Skeletal muscle satellite cell (primary cell): Measurements from ENCODE around the gene NUP43.

Source experiments
- H3K27me3 ChIP-seq: 2 replicates; pipeline ENCODE4 v1.7.0; 2013; ENCODE audit warnings: low read length; ENCODE audit not compliant: control insufficient read depth, insufficient read depth
- H3K36me3 ChIP-seq: 2 replicates; pipeline ENCODE4 v1.7.0; 2013; ENCODE audit warnings: mild to moderate bottlenecking, control low read depth, low read length; ENCODE audit not compliant: insufficient read depth
- H3K4me1 ChIP-seq: 2 replicates; pipeline ENCODE4 v1.7.0; 2013; ENCODE audit warnings: low read length; ENCODE audit not compliant: control insufficient read depth, insufficient read depth
- H3K4me2 ChIP-seq: 2 replicates; pipeline ENCODE4 v1.7.0; 2013; ENCODE audit warnings: mild to moderate bottlenecking, low read length
- H3K4me3 ChIP-seq: 2 replicates; pipeline ENCODE4 v1.7.0; 2013; ENCODE audit warnings: low read length
- H3K9ac ChIP-seq: 2 replicates; pipeline ENCODE4 v1.7.0; 2013; ENCODE audit warnings: mild to moderate bottlenecking, low read depth, low read length, moderate library complexity
- H3K9me3 ChIP-seq: replicated peaks from 2 replicates; pipeline ENCODE4 v1.7.0; 2013; ENCODE audit warnings: mild to moderate bottlenecking, control low read depth, low read length

Gene NUP43

DNA sequence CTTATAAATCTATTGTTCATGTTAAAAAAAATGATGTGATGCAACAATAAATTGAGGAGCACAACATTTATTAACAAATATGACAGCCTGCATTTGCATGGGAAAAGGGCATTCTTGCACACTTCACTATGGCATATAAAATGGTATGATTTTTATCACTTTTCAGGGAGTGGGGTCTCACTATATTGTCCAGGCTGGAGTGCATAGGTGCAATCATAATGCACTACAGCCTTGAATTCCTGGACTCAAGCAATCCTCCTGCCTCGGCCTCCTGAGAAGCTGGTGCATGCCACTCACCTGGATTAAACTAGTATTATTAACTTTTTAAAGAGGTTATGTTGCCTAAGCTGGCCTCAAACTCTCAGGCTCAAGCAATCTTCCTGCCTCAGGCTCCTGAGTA, 11.4 kb downstream of the NUP43 start:
- H3K9me3 ChIP-seq, result no peaks in the 10 kb centered on the region
- H3K4me1 ChIP-seq, result no peaks in the 10 kb centered on the region
- no peak overlapping the region for H3K4me3 ChIP-seq
- H3K36me3 ChIP-seq, result peaks cover 39% of the 10 kb centered on the region
- no peaks in the 10 kb centered on the region for H3K27me3 ChIP-seq
- H3K4me2 ChIP-seq, result no peak overlapping the region
- no peak overlapping the region for H3K9ac ChIP-seq

DNA sequence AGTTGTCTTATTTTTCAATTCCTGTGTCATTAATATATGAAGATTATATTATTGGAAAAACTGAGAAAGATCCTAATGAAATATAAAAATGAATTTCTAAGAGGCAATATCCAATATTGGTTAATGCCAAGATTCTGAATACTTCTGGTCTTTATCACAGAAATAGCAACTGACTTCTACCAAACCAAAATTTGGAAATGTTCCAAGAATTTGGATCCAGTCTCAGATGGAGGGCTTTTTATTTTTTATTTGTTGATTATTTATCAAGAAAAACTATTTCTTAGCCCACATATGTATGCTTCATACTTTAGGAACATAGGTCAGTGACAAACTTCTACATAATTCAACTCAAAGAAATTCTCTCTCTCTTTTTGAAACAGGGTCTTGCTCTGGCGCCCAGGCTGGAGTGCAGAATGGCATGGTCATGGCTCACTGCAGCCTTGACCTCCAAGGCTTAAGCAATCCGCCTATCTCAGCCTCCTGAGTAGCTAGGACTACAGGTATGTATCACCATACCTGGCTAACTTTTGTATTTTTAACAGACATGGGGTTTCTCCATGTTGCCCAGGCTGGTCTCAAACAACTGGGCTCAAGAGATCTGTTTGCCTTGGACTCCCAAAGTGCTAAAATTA, 13.1 kb downstream of the NUP43 start:
- Histone ChIP-seq H3K36me3 (peaks cover 43% of the 10 kb centered on the region), H3K9ac (no peak overlapping the region), H3K4me1 (no peaks in the 10 kb centered on the region), H3K4me3 (no peak overlapping the region), H3K27me3 (no peaks in the 10 kb centered on the region), H3K4me2 (no peak overlapping the region), H3K9me3 (no peaks in the 10 kb centered on the region)

DNA sequence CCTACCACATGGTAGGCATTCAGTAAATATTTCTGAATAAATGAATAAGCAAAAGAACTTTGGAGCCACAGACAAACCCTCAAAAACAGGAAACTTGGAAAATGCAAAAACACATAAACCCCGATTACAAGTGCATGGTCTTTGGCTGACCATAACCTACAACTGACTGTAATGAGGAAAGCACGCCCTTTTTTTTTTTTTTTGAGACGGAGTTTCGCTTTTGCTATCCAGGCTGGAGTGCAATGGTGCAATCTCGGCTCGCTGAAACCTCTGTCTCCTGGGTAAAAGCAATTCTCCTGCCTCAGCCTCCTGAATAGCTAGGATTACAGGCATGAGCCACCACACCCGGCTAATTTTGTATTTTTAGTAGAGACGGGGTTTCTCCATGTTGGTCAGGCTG, 16.5 kb downstream of the NUP43 start:
- no peaks in the 10 kb centered on the region for H3K9me3 ChIP-seq
- peaks cover 44% of the 10 kb centered on the region for H3K36me3 ChIP-seq
- no peak overlapping the region for H3K4me2 ChIP-seq
- no peaks in the 10 kb centered on the region for H3K27me3 ChIP-seq
- no peaks in the 10 kb centered on the region for H3K4me1 ChIP-seq
- H3K4me3 ChIP-seq, result no peak overlapping the region
- H3K9ac ChIP-seq, result no peak overlapping the region

DNA sequence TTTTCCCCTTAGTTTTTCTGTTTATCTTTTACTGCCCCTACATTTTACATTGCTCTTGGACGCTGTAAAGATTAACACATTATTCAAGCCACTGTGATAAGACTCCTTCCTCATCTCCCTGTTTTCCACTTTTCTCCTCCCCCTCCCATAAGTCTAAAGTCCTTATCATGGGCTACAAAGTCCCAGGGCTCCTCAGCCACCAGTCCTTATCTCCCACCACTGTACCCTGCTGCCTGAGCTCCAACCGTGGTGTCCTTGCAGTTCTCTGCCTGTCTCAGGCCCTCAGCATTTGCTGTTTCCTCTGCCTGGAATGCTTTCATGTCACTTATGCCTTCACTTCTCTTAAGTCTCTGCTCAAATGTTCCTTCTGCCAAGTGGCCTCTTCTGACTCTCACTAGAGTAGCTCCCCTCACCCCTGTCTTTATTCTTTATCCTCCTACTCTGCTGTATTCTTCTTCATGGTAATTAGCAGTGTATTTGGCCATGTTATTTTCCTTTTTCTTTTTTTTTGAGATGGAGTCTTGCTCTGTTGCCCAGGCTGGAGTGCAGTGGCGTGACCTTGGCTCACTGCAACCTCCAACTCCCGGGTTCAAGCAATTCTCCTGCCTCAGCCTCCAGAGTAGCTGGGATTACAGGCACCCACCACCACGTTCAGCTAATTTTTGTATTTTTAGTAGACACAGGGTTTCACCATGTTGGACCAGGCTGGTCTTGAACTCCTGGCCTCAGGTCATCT, 17.7 kb downstream of the NUP43 start:
- Histone ChIP-seq H3K9me3 (no peaks in the 10 kb centered on the region), H3K36me3 (peaks cover 51% of the 10 kb centered on the region), H3K4me3 (no peak overlapping the region), H3K4me2 (no peak overlapping the region), H3K9ac (no peak overlapping the region), H3K27me3 (no peaks in the 10 kb centered on the region), H3K4me1 (no peaks in the 10 kb centered on the region)

DNA sequence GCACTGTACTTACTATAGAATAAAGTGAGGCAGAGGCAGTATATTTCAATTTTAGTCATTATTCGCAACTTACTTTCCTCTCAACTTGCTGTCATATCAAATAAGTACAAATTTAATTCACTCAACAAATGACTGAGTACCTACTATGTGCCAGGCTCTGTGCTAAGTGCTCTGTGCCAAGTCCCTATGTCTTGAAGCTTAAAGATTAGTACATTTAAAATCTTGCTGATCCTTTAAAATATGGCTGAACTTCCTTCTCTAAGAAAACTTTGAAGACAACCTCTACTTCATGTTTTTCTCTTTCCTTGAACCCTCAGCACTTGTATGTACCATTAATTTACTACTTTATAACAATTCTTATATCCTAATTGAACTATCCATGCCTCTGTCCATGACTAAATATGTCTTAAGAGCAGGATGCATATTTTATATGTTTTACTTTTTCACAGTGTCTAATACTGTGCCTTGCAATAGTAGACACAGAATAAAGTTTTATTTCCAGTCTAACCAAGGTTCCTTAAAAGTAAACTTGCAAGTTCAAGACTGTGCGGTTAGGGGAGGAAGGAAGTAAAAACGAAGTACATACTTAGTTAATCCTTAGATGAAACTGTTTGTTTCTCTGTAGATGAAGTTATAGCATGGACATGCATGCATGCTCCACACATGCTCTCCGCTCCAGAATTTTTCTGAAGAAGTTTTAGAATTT, 18.4 kb downstream of the NUP43 start:
- no peaks in the 10 kb centered on the region for H3K9me3 ChIP-seq
- H3K4me1 ChIP-seq, result no peaks in the 10 kb centered on the region
- no peak overlapping the region for H3K9ac ChIP-seq
- H3K4me2 ChIP-seq, result no peak overlapping the region
- H3K4me3 ChIP-seq, result no peak overlapping the region
- H3K27me3 ChIP-seq, result no peaks in the 10 kb centered on the region
- H3K36me3 ChIP-seq, result peaks cover 47% of the 10 kb centered on the region

DNA sequence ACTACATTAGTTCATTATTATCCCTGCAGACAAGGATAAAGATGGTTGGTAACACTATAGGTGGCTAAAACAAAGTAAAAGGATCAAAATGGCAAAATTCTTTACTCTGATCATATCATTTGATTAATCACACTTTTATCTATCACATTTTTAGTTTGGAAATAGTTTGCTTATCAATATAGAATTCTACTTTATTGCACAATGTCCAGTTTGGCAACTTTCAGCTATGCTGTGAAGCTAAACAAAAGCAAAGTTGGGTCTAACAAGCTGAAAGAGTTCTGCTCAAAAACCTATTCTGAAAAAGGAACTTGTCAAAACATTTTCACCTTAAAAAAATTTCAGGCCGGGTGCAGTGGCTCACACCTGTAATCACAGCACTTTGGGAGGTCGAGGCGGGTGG, 20.5 kb downstream of the NUP43 start:
- H3K36me3 ChIP-seq, result peaks cover 47% of the 10 kb centered on the region

DNA sequence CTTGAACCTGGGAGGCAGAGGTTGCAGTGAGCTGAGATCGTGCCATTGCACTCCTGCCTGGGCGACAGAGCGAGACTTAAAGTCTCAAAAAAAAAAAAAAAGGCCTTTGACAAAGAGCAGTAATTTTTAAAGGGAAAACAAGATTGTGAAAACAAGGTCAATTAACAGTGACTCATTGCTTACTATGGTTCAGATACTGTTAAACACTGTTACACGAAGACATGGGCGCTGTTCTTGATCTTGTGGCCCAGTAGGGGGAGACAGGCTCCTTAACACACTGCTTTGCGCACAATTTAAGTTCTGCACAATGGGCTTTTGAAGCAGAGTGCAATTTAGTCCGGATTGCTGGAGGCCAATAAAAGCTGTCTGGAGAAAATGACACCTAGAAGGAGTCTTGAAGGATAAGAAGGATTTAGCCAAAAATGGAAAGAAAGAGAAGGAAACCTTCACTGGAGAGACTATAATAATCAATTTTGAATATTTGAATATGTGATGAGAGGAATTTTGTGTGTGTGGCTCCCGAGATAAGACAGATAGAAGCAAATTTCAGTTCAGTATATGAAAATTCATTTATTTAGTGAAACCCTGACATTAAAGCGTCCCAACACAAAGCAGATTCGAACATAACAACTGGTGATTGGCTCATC, 22.4 kb downstream of the NUP43 start:
- Histone ChIP-seq H3K9me3 (no peaks in the 10 kb centered on the region), H3K27me3 (no peaks in the 10 kb centered on the region), H3K4me2 (no peak overlapping the region), H3K36me3 (peaks cover 34% of the 10 kb centered on the region), H3K4me1 (no peaks in the 10 kb centered on the region), H3K9ac (no peak overlapping the region), H3K4me3 (no peak overlapping the region)

More for the DNA sequence above, 20.5 kb downstream of the NUP43 start:
- Histone ChIP-seq H3K4me3 (no peak overlapping the region), H3K9ac (no peak overlapping the region), H3K4me2 (no peak overlapping the region), H3K27me3 (no peaks in the 10 kb centered on the region), H3K9me3 (no peaks in the 10 kb centered on the region), H3K4me1 (no peaks in the 10 kb centered on the region)

DNA sequence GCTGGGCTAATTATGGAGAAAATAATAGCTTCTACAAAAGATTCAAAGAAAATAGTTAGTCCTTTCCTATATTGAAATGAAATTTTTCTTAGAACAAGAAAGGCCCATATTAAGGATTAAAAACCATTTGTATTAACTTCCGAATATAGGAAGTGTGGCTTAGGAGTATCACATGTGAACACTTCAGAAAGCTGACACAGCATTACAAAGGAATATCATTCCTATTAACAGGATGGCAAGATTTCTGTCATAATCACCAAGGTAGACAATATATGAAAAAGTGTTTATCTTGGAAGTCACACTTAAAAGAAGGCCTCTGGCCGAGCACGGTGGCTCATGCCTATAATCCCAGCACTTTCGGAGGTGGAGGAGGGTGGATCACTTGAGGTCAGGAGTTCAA, 23.1 kb downstream of the NUP43 start:
- no peaks in the 10 kb centered on the region for H3K4me1 ChIP-seq
- no peak overlapping the region for H3K9ac ChIP-seq
- no peak overlapping the region for H3K4me2 ChIP-seq
- H3K9me3 ChIP-seq, result no peaks in the 10 kb centered on the region
- peaks cover 29% of the 10 kb centered on the region for H3K36me3 ChIP-seq
- H3K4me3 ChIP-seq, result no peak overlapping the region
- no peaks in the 10 kb centered on the region for H3K27me3 ChIP-seq

DNA sequence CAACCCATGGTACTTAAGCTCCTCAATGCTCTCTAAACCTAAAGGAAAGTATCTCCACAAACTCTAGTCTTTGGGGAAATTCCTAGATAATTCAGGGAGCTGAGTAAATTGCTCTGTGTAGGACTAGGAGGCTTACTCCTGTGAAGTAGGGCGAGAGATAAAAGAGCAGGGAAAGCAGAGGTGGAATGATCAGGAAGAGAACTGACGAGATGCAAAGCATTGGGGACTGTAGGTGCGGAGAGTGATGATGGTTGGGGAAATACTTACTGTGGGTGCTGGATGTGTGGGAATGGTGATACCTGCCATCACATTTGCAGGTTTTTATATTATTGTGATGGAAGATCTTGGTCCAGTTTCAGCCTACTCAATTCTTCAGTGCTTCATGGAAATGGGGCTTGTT, 26.8 kb downstream of the NUP43 start:
- Histone ChIP-seq H3K4me3 (no peak overlapping the region), H3K9me3 (no peaks in the 10 kb centered on the region), H3K9ac (no peak overlapping the region), H3K4me2 (no peak overlapping the region), H3K4me1 (peaks cover 9% of the 10 kb centered on the region), H3K36me3 (peaks cover 9% of the 10 kb centered on the region), H3K27me3 (no peaks in the 10 kb centered on the region)

DNA sequence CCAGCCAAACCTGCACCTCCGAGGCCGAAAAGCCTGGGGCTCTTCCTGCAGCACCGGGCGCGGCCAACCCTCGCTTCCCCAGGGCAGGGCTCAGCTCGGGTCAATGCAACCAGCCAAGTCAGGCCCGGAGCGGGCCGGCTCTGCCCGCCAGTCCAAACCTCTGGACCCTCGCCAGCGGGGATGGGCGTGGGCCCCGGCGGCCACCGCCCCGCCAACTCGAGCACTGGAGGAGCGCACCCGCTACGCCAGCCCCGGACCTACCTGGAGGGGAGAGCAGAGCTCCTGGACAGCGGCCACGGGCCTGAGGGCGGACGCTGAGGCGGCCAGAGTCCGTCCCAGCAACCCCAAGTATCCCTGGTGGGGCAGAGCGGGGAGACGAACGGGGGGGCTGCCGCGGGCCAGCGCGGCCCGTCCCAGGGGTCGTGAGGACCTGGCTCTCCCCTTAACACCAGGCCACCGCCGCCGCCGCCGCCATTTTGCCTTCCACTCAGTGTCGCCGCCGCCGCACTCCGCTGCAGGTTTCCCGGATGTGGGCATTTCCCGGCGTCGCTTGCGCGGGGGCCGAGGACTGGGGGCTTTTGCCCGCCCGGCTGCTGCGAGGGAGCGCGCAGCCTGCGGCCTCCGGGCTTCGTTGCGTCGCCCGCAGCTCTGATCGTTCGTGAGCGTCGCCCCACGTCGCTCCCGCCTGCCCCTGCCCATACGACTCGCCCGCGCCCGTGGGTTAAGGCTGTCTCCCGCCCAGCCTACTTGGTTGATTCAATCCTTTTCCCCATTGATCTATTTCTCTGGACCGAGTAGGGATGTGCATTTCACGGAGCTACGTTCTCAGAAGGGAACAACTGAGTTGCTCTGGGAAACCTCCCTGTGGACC, 28.5 kb downstream of the NUP43 start, which contains the start of gene LATS1:
LATS1 (minus strand) TSS at position 514 of the 871 bp plus-strand sequence. CDS start 15,975 bp downstream, outside the sequence.
- Histone ChIP-seq H3K4me2 (peak within 1 kb of the TSS; percentile 91), H3K36me3 (peaks cover 3% of the 10 kb centered on the region), H3K4me3 (peak within 1 kb of the TSS; percentile 89), H3K9ac (peak within 1 kb of the TSS; percentile 99), H3K4me1 (peaks cover 9% of the 10 kb centered on the region), H3K27me3 (no peaks in the 10 kb centered on the region), H3K9me3 (no peaks in the 10 kb centered on the region)

DNA sequence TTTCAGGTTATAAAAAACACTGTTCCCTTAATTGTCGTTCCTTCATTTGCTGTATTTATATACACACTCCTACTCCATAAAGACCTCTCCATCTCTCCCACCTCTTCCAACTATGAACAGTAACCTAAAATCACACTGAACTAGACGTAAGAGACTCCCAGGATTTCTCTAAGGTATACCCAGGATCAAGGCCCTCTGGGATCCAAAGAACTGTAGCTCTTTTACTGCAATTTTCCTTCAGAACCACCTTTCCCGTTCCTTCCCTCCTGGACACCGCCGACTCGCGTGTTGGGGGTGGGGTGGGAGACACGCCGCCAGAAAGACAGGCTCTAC, 29.1 kb downstream of the NUP43 start:
- Histone ChIP-seq H3K4me2 (peak overlapping the region; percentile 91), H3K27me3 (no peaks in the 10 kb centered on the region), H3K4me3 (peak overlapping the region; percentile 89), H3K4me1 (peaks cover 9% of the 10 kb centered on the region), H3K9me3 (no peaks in the 10 kb centered on the region), H3K36me3 (no peaks in the 10 kb centered on the region), H3K9ac (peak overlapping the region; percentile 99)
